ENCODE results near the gene HSD3B7. TPM values are rescaled to one million over a fixed set of nuclear protein-coding genes. Genes with fewer than 3 reads are reported as not detected.

HSD3B7 gene
- total RNA-seq, 1 donor from 2014 or later, result 5.5 TPM

GRCh38 chr16:30958175-30959079 is 26.6 kb upstream of the HSD3B7 start:
- Histone ChIP-seq H3K4me1 (peaks cover 37% of the 10 kb centered on the region), H3K4me3 (peak overlapping the region; percentile 83), H3K36me3 (peaks cover 39% of the 10 kb centered on the region), H3K27me3 (ENCODE audit: low read depth) (no peaks in the 10 kb centered on the region), H3K27ac (replicated peaks) (peak overlapping the region; percentile 100), H3K9me3 (replicated peaks) (no peaks in the 10 kb centered on the region)
- intact Hi-C loops (cut with micrococcal nuclease), result no loop called here
- peak; percentile 43 for DNase-seq
- no peak for TF ChIP-seq CTCF (IDR thresholded peaks at IDR 0.05; ENCODE audit: borderline replicate concordance)

DNA sequence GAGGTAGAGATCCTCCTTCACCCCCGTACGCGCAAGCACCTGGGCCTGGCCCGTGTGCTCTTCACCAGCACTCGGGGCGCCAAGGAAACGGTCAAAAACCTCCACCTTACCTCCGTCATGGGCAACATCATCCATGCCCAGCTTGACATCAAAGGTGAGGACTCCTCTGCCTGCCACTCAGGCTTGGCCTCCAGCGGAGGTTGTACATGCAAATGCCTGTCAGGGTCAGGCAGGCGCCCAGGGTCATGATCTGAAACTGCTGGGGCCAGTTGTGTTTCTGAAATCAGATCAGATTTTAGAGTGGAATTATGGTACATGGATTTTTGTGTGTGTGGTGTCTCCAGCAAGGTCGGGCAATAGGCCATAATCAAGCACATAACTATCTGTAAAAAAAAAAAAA is 23.6 kb upstream of the HSD3B7 start:
- intact Hi-C loops (cut with micrococcal nuclease), result no loop called here
- peaks cover 69% of the 10 kb centered on the region for H3K36me3 ChIP-seq
- no peak for TF ChIP-seq CTCF (IDR thresholded peaks at IDR 0.05; ENCODE audit: borderline replicate concordance)

GRCh38 chr16:30963925-30964511 is 21.0 kb upstream of the HSD3B7 start:
- Histone ChIP-seq H3K36me3 (peaks cover 95% of the 10 kb centered on the region), H3K4me1 (peaks cover 5% of the 10 kb centered on the region), H3K27ac (replicated peaks) (no peak overlapping the region), H3K4me3 (no peak overlapping the region), H3K27me3 (ENCODE audit: low read depth) (no peaks in the 10 kb centered on the region), H3K9me3 (replicated peaks) (no peaks in the 10 kb centered on the region)
- no peak for TF ChIP-seq CTCF (IDR thresholded peaks at IDR 0.05; ENCODE audit: borderline replicate concordance)
- intact Hi-C loops (cut with micrococcal nuclease), result no loop called here
- no peak for DNase-seq

More for the DNA sequence above, 23.6 kb upstream of the HSD3B7 start:
- no peaks in the 10 kb centered on the region for H3K27me3 ChIP-seq (ENCODE audit: low read depth)
- no peak overlapping the region for H3K27ac ChIP-seq (replicated peaks)
- DNase-seq, result no peak
- H3K4me1 ChIP-seq, result peaks cover 22% of the 10 kb centered on the region
- no peaks in the 10 kb centered on the region for H3K9me3 ChIP-seq (replicated peaks)
- no peak overlapping the region for H3K4me3 ChIP-seq

GRCh38 chr16:30964574-30965226 is 20.3 kb upstream of the HSD3B7 start:
- intact Hi-C loops (cut with micrococcal nuclease), result no loop called here

More at GRCh38 chr16:30964574-30965226, 20.3 kb upstream of the HSD3B7 start:
- Histone ChIP-seq H3K4me1 (no peaks in the 10 kb centered on the region), H3K4me3 (no peak overlapping the region), H3K9me3 (replicated peaks) (no peaks in the 10 kb centered on the region), H3K36me3 (peaks cover 100% of the 10 kb centered on the region), H3K27me3 (ENCODE audit: low read depth) (no peaks in the 10 kb centered on the region), H3K27ac (replicated peaks) (no peak overlapping the region)
- no peak for DNase-seq
- TF ChIP-seq CTCF (IDR thresholded peaks at IDR 0.05; ENCODE audit: borderline replicate concordance), result no peak
